Subcutaneous abdominal adipose tissue (tissue), 5 donors: Measurements from ENCODE around the gene UST.

Experiments used
- H3K27ac ChIP-seq: one replicate; pipeline ENCODE4 v1.7.0; 2013; ENCODE audit warnings: low read depth, mild to moderate bottlenecking, inconsistent platforms, low read length, moderate library complexity
- H3K27me3 ChIP-seq, 5 donors: one replicate each; pipeline ENCODE4 v1.7.0; 2013; ENCODE audit warnings: low read length in 5 of 5, inconsistent platforms in 1 of 5; ENCODE audit not compliant: control insufficient read depth in 5 of 5, insufficient read depth in 4 of 5
- H3K36me3 ChIP-seq, 5 donors: one replicate each; pipeline ENCODE4 v1.7.0; 2013; ENCODE audit warnings: low read length in 5 of 5; ENCODE audit not compliant: control insufficient read depth in 5 of 5, insufficient read depth in 5 of 5
- H3K4me1 ChIP-seq, 5 donors: one replicate each; pipeline ENCODE4 v1.7.0; 2013; ENCODE audit warnings: low read length in 5 of 5, mild to moderate bottlenecking in 3 of 5, moderate library complexity in 1 of 5; ENCODE audit not compliant: control insufficient read depth in 5 of 5, insufficient read depth in 5 of 5
- H3K4me3 ChIP-seq, 5 donors: one replicate each; pipeline ENCODE4 v1.7.0; 2013; ENCODE audit warnings: low read length in 5 of 5, low read depth in 1 of 5
- H3K9ac ChIP-seq, 5 donors: one replicate each; pipeline ENCODE4 v1.7.0; 2013; ENCODE audit warnings: low read length in 5 of 5, mild to moderate bottlenecking in 4 of 5, moderate library complexity in 3 of 5
- H3K9me3 ChIP-seq, 5 donors: one replicate each; pipeline ENCODE4 v1.7.0; 2013; ENCODE audit warnings: low read length in 5 of 5; ENCODE audit not compliant: control insufficient read depth in 5 of 5
- donor health status: healthy.
- donor health status: healthy.
- donor health status: healthy.
- donor health status: healthy.
- donor health status: healthy.

The UST gene

DNA sequence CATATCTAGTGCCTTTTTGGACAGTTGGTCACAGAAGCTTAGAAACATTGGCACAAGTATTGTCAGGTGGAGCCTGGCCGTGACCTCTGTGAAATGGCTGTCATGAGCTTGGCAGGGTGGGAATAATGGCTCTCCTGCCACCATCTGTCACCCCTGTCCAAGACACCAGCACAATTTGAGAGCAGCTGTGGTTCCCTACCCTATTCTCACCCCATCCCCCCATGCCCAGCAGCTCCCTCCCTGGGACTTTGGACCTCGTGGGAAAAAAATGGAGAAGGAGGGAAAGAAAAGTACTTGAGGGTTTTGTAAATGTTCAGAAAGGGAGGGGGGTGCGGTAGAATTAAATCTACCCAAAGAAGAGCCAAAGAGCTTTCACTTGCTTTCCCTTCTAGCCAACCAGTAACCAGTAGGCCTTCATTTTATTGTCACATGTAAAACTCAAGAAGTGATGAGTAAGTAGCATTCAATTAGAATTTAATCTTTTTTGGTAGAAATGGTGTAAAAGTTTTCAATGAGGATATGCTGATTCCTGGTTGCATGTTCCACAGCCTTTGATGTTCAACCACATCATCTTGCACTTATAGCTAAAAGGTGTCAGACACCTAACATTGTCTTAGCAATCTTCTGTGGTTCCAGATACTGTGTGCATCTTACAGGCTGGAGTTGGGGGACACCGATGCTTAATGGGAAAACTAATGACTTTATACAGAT is 307.2 kb downstream of the UST start:
- no peaks in the 10 kb centered on the region for H3K4me1 ChIP-seq
- H3K27ac ChIP-seq: no peak overlapping the region
- H3K27me3 ChIP-seq: no peaks in the 10 kb centered on the region
- peaks cover 0 to 4% (median 0%) of the 10 kb centered on the region in 5 donors for H3K36me3 ChIP-seq
- no peak overlapping the region for H3K9ac ChIP-seq
- H3K9me3 ChIP-seq: no peaks in the 10 kb centered on the region
- no peak overlapping the region for H3K4me3 ChIP-seq

GRCh38 chr6:149054559-149055194 is 307.8 kb downstream of the UST start:
- Histone ChIP-seq H3K27ac (no peak overlapping the region), H3K4me1 (no peaks in the 10 kb centered on the region), H3K27me3 (no peaks in the 10 kb centered on the region), H3K9me3 (no peaks in the 10 kb centered on the region), H3K4me3 (no peak overlapping the region), H3K36me3 (peaks cover 0 to 4% (median 0%) of the 10 kb centered on the region in 5 donors), H3K9ac (no peak overlapping the region)

GRCh38 chr6:149055195-149055899 is 308.5 kb downstream of the UST start:
- no peaks in the 10 kb centered on the region for H3K9me3 ChIP-seq
- no peak overlapping the region for H3K27ac ChIP-seq
- peaks cover 0 to 2% (median under 1%) of the 10 kb centered on the region in 5 donors for H3K4me1 ChIP-seq
- H3K36me3 ChIP-seq: peaks cover 0 to 4% (median 0%) of the 10 kb centered on the region in 5 donors
- H3K4me3 ChIP-seq: no peak overlapping the region
- H3K9ac ChIP-seq: no peak overlapping the region
- H3K27me3 ChIP-seq: peaks cover 0 to 1% (median 0%) of the 10 kb centered on the region in 5 donors

- Histone ChIP-seq H3K4me3 (no peak overlapping the region), H3K9me3 (no peaks in the 10 kb centered on the region), H3K27ac (no peak overlapping the region), H3K27me3 (peaks cover 0 to 5% (median 0%) of the 10 kb centered on the region in 5 donors), H3K36me3 (no peaks in the 10 kb centered on the region), H3K9ac (no peak overlapping the region), H3K4me1 (peaks cover 0 to 15% (median 10%) of the 10 kb centered on the region in 5 donors)
These were observed 310.1 kb downstream of the UST start for GRCh38 chr6:149056777-149057463.

- Histone ChIP-seq H3K9me3 (no peaks in the 10 kb centered on the region), H3K27ac (no peak overlapping the region), H3K36me3 (no peaks in the 10 kb centered on the region), H3K9ac (no peak overlapping the region), H3K27me3 (peaks cover 0 to 5% (median 0%) of the 10 kb centered on the region in 5 donors), H3K4me3 (no peak overlapping the region), H3K4me1 (peaks cover 0 to 15% (median 10%) of the 10 kb centered on the region in 5 donors)
These were observed 310.6 kb downstream of the UST start for GRCh38 chr6:149057464-149057840.

- H3K27me3 ChIP-seq: peaks cover 0 to 5% (median 0%) of the 10 kb centered on the region in 5 donors
- H3K9ac ChIP-seq: no peak overlapping the region
- H3K9me3 ChIP-seq: no peaks in the 10 kb centered on the region
- H3K36me3 ChIP-seq: no peaks in the 10 kb centered on the region
- peaks cover 0 to 30% (median 10%) of the 10 kb centered on the region in 5 donors for H3K4me1 ChIP-seq
- no peak overlapping the region for H3K27ac ChIP-seq
- H3K4me3 ChIP-seq: no peak overlapping the region
These were observed 312.7 kb downstream of the UST start for GRCh38 chr6:149059557-149059956.

GRCh38 chr6:149060300-149060984 is 313.6 kb downstream of the UST start:
- Histone ChIP-seq H3K4me3 (peak overlapping the region in 3 of 5 donors; percentile 4 to 40 (median 23)), H3K36me3 (no peaks in the 10 kb centered on the region), H3K9ac (no peak overlapping the region), H3K4me1 (peaks cover 0 to 30% (median 10%) of the 10 kb centered on the region in 5 donors), H3K27ac (no peak overlapping the region), H3K9me3 (no peaks in the 10 kb centered on the region), H3K27me3 (peaks cover 0 to 5% (median 0%) of the 10 kb centered on the region in 5 donors)

GRCh38 chr6:149060985-149061760 is 314.3 kb downstream of the UST start:
- H3K9ac ChIP-seq: no peak overlapping the region
- H3K4me1 ChIP-seq: peaks cover 0 to 35% (median 10%) of the 10 kb centered on the region in 5 donors
- H3K36me3 ChIP-seq: no peaks in the 10 kb centered on the region
- no peak overlapping the region for H3K4me3 ChIP-seq
- H3K27me3 ChIP-seq: peaks cover 0 to 5% (median 0%) of the 10 kb centered on the region in 5 donors
- no peak overlapping the region for H3K27ac ChIP-seq
- H3K9me3 ChIP-seq: no peaks in the 10 kb centered on the region

DNA sequence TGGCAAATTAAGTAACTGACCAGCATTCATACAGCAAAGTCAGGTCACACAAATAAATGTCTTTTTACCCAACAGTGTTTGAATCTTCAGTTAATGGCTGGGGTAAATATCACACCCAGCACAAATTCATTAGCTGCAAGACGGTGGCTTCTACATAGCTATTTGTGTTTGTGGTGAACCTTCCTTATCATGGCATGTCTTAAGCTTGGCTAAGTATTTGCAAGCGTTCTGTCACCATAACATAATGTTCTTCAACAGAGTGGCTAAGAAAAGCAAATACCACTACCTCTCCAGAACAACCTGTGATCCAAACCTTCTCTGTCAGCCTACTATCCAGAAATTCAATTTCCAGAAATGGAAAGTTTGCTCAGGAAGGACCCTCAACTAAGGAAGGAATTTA is 315.1 kb downstream of the UST start:
- no peak overlapping the region for H3K4me3 ChIP-seq
- peaks cover 0 to 35% (median 10%) of the 10 kb centered on the region in 5 donors for H3K4me1 ChIP-seq
- H3K9ac ChIP-seq: no peak overlapping the region
- no peak overlapping the region for H3K27ac ChIP-seq
- H3K36me3 ChIP-seq: no peaks in the 10 kb centered on the region
- peaks cover 0 to 5% (median 0%) of the 10 kb centered on the region in 5 donors for H3K27me3 ChIP-seq
- no peaks in the 10 kb centered on the region for H3K9me3 ChIP-seq
